ENCODE results near the gene GPR148. TPM values are rescaled to one million over a fixed set of nuclear protein-coding genes. Genes with fewer than 3 reads are reported as not detected.

Gene GPR148
- polyA plus RNA-seq, 1 donor from 2014 or later, result not detected

- Histone ChIP-seq H3F3A (ENCODE audit: insufficient read depth, low read length, poor library complexity, severe bottlenecking) (no peaks in the 10 kb centered on the region), H3K79me2 (replicated peaks; ENCODE audit: insufficient read depth, low read length) (no peaks in the 10 kb centered on the region), H3K4me2 (ENCODE audit: low read length) (no peak overlapping the region), H3K9me2 (ENCODE audit: insufficient read depth, low read length) (no peaks in the 10 kb centered on the region), H3K4me3 (ENCODE audit: low read length) (no peak overlapping the region), H2AFZ (ENCODE audit: low read depth, low read length) (no peak overlapping the region), H3K27ac (ENCODE audit: low read length) (no peak overlapping the region), H3K9ac (ENCODE audit: low read length) (no peak overlapping the region), H4K20me1 (ENCODE audit: insufficient read depth) (no peaks in the 10 kb centered on the region), H3K9me3 (ENCODE audit: low read length) (no peaks in the 10 kb centered on the region), H3K27me3 (ENCODE audit: insufficient read depth, low read depth, low read length) (no peaks in the 10 kb centered on the region), H3K36me3 (ENCODE audit: insufficient read depth, low read length) (no peaks in the 10 kb centered on the region)
- TF ChIP-seq, protein P1, sequence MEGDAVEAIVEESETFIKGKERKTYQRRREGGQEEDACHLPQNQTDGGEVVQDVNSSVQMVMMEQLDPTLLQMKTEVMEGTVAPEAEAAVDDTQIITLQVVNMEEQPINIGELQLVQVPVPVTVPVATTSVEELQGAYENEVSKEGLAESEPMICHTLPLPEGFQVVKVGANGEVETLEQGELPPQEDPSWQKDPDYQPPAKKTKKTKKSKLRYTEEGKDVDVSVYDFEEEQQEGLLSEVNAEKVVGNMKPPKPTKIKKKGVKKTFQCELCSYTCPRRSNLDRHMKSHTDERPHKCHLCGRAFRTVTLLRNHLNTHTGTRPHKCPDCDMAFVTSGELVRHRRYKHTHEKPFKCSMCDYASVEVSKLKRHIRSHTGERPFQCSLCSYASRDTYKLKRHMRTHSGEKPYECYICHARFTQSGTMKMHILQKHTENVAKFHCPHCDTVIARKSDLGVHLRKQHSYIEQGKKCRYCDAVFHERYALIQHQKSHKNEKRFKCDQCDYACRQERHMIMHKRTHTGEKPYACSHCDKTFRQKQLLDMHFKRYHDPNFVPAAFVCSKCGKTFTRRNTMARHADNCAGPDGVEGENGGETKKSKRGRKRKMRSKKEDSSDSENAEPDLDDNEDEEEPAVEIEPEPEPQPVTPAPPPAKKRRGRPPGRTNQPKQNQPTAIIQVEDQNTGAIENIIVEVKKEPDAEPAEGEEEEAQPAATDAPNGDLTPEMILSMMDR (IDR thresholded peaks at IDR 0.05; ENCODE audit: poor library complexity, severe bottlenecking), result no peak
- TF ChIP-seq MXI1 (conservative IDR thresholded peaks at IDR 0.05; ENCODE audit: poor library complexity, severe bottlenecking) (no peak), RAD21 (conservative IDR thresholded peaks at IDR 0.05) (no peak), SMC3 (conservative IDR thresholded peaks at IDR 0.05; ENCODE audit: poor library complexity) (no peak), EZH2 (IDR thresholded peaks at IDR 0.05; ENCODE audit: borderline replicate concordance, insufficient read depth, low read length, poor library complexity, severe bottlenecking) (no peak)
Observed at GRCh38 chr2:130720528-130720927, 8.3 kb upstream of the GPR148 start.

- no peaks in the 10 kb centered on the region for H4K20me1 ChIP-seq (ENCODE audit: insufficient read depth)
- peaks cover 4% of the 10 kb centered on the region for H3K27me3 ChIP-seq (ENCODE audit: insufficient read depth, low read depth, low read length)
- no peak overlapping the region for H2AFZ ChIP-seq (ENCODE audit: low read depth, low read length)
- no peak overlapping the region for H3K9ac ChIP-seq (ENCODE audit: low read length)
- no peak overlapping the region for H3K4me3 ChIP-seq (ENCODE audit: low read length)
- H3F3A ChIP-seq (ENCODE audit: insufficient read depth, low read length, poor library complexity, severe bottlenecking), result no peaks in the 10 kb centered on the region
- no peaks in the 10 kb centered on the region for H3K36me3 ChIP-seq (ENCODE audit: insufficient read depth, low read length)
- H3K9me3 ChIP-seq (ENCODE audit: low read length), result no peaks in the 10 kb centered on the region
- H3K27ac ChIP-seq (ENCODE audit: low read length), result no peak overlapping the region
- no peaks in the 10 kb centered on the region for H3K79me2 ChIP-seq (replicated peaks; ENCODE audit: insufficient read depth, low read length)
- no peak overlapping the region for H3K4me2 ChIP-seq (ENCODE audit: low read length)
- TF ChIP-seq, protein P1 (IDR thresholded peaks at IDR 0.05; ENCODE audit: poor library complexity, severe bottlenecking), result no peak
- TF ChIP-seq SMC3 (conservative IDR thresholded peaks at IDR 0.05; ENCODE audit: poor library complexity) (no peak), POLR2AphosphoS5 (IDR thresholded peaks at IDR 0.05) (no peak), MXI1 (conservative IDR thresholded peaks at IDR 0.05; ENCODE audit: poor library complexity, severe bottlenecking) (no peak), EP300 (conservative IDR thresholded peaks at IDR 0.05; ENCODE audit: poor library complexity, severe bottlenecking) (no peak), EZH2 (IDR thresholded peaks at IDR 0.05; ENCODE audit: borderline replicate concordance, insufficient read depth, low read length, poor library complexity, severe bottlenecking) (no peak), TAF1 (IDR thresholded peaks at IDR 0.05; ENCODE audit: low read depth) (no peak), RAD21 (conservative IDR thresholded peaks at IDR 0.05) (no peak)
- TF ChIP-seq, protein P2, sequence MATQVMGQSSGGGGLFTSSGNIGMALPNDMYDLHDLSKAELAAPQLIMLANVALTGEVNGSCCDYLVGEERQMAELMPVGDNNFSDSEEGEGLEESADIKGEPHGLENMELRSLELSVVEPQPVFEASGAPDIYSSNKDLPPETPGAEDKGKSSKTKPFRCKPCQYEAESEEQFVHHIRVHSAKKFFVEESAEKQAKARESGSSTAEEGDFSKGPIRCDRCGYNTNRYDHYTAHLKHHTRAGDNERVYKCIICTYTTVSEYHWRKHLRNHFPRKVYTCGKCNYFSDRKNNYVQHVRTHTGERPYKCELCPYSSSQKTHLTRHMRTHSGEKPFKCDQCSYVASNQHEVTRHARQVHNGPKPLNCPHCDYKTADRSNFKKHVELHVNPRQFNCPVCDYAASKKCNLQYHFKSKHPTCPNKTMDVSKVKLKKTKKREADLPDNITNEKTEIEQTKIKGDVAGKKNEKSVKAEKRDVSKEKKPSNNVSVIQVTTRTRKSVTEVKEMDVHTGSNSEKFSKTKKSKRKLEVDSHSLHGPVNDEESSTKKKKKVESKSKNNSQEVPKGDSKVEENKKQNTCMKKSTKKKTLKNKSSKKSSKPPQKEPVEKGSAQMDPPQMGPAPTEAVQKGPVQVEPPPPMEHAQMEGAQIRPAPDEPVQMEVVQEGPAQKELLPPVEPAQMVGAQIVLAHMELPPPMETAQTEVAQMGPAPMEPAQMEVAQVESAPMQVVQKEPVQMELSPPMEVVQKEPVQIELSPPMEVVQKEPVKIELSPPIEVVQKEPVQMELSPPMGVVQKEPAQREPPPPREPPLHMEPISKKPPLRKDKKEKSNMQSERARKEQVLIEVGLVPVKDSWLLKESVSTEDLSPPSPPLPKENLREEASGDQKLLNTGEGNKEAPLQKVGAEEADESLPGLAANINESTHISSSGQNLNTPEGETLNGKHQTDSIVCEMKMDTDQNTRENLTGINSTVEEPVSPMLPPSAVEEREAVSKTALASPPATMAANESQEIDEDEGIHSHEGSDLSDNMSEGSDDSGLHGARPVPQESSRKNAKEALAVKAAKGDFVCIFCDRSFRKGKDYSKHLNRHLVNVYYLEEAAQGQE (IDR thresholded peaks at IDR 0.05; ENCODE audit: borderline replicate concordance), result no peak
- no peaks in the 10 kb centered on the region for H3K9me2 ChIP-seq (ENCODE audit: insufficient read depth, low read length)
Observed at GRCh38 chr2:130724455-130724854, 4.4 kb upstream of the GPR148 start.
